ENCODE results near the gene BORCS6.

DNA sequence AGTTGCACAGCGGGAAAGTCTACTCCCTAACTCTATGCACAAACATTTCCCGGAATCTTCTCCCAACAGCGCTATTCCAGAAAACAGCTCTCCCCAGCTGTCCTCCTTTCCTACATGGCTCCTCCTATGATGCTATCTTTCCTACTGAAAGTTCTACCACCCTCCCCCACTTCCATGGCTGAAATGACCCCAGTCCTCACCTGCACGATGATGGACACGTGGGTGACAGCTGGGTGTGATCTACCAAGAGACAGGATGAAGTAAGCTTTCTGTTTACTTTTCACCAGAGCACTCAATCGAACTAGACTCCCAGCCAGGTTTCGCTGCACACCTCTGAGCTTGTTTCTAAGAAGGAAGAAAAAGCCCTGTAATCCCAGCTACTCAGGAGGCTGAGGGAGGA lies 47.2 kb upstream of the BORCS6 start:
- TF ChIP-seq, protein P1, sequence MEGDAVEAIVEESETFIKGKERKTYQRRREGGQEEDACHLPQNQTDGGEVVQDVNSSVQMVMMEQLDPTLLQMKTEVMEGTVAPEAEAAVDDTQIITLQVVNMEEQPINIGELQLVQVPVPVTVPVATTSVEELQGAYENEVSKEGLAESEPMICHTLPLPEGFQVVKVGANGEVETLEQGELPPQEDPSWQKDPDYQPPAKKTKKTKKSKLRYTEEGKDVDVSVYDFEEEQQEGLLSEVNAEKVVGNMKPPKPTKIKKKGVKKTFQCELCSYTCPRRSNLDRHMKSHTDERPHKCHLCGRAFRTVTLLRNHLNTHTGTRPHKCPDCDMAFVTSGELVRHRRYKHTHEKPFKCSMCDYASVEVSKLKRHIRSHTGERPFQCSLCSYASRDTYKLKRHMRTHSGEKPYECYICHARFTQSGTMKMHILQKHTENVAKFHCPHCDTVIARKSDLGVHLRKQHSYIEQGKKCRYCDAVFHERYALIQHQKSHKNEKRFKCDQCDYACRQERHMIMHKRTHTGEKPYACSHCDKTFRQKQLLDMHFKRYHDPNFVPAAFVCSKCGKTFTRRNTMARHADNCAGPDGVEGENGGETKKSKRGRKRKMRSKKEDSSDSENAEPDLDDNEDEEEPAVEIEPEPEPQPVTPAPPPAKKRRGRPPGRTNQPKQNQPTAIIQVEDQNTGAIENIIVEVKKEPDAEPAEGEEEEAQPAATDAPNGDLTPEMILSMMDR (IDR thresholded peaks at IDR 0.05), result no peak
- no peak for TF ChIP-seq EZH2 (IDR thresholded peaks at IDR 0.05; ENCODE audit: borderline replicate concordance, insufficient read depth, low read depth, low read length, poor library complexity, severe bottlenecking)
